ENCODE data around the gene TBC1D12.
"Not testable (repeated sequence)": the region's sequence is repeated elsewhere in the genome, so short reads cannot be mapped to it uniquely, and the experiment has no call there.

The TBC1D12 gene

DNA sequence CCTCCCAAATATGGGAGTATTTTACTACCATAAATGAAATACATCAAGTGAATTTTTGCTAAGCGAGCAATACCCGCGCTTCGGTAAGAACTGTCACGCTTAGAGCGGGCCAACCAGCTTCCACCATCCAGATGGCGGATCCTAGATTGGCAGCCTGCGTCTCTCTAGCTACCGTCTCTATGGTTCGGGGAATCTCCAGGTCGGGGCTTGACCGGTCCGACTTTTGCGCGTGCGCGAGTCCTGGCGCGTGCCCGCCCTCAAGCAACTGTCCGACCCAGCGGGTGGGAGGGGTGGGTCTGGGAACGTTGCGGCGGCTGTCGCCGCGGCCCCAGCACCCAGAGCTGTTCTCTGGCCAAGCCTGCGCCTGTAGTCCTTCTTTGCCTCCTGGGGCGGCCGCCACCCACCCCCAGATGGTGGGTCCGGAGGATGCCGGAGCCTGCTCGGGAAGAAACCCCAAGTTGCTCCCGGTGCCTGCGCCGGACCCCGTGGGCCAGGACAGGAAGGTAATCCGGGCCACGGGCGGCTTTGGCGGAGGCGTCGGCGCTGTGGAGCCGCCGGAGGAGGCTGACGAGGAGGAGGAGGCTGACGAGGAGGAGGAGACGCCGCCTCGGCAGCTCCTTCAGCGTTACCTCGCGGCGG is at the start of gene TBC1D12:
Gene TBC1D12 (plus strand): TSS at position 338 of the 639 bp plus-strand sequence. CDS start 73 bp downstream, at position 411.
- DNase-seq, result no peak

DNA sequence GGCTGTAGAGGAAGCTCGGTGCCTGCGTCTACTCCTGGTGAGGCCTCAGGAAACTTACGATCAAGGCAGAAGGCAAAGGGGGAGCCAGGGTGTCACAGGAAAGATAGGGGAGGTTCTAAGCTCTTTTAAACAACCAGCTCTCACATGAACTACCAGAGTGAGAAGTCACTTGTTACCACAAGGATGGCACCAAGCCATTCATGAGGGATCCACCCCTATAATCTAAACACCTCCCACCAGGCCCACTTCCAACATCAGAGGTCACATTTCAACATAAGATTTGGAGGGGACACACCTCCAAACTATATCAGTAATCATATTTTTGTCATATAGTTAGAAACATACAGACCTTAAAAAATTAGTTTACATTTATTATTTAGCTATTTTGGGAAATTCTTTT is 49.0 kb upstream of the TBC1D12 start:
- no peak for DNase-seq

GRCh38 chr10:94355841-94356240 is 46.5 kb upstream of the TBC1D12 start:
- DNase-seq, result no peak

DNA sequence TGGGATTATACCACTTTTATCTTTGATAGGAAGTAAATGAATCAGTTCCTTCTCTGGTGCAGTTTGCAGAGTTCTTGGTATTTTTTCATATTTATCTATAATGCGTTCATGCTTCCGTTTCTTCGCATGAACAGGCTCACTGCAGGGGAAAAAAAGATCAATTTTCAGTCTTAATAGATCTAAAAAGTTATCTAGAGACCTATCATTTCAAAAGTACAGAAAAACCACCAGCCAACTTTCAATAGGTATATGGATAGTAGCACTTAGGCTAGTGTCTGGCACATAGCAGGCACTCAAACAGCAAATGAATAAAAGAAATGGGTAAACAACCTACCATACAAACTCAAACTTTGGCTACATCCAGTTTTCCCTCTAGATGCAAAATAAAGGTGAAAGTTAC is 45.1 kb upstream of the TBC1D12 start:
- no peak for DNase-seq

DNA sequence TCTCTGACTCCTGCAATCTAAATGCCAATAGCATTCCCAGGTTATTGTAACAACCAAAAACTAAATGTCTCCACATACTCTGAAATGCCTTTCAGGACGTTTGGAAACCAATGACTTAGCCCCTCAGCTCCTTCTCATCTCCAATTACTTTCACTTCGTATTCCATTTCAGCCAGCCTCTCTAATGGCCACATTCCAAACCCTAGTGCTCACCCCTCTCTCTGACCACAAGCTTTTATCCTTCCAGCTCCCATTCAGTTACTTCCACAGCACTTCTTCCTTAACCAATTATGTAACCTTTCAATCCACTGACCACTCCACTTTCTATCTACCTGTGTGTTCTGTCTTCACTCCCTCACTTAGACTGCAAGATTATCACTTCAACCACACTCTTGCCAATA is 43.9 kb upstream of the TBC1D12 start:
- no peak for DNase-seq

DNA sequence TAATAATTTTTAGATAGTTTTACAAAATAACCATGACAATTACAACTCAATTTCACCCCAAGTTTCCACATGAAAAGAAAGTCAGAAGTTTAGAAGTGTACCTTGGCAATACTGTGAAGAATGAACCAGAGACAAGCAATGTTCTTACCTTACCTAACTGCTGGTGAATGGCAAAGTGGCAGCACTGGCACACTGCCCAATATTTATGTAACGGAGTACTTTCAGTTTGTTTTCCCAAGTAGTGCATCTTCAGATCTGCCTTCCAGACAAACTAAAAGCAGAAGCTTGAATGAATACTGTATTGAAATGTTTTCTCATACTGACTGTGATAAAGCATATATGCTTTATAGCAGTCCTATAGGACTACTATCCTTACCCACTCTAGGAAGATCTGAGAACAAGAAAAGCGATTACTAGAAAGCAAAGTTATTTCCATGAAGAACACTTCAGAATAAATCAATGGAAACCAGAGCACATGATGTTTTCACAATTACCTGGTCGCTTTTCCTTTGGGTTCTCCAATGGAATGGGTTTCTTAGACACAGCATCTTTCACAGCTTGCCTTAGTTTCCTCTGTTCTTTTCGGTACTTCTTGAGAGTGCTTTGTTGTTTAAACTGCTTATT is 41.1 kb upstream of the TBC1D12 start:
- no peak for DNase-seq

DNA sequence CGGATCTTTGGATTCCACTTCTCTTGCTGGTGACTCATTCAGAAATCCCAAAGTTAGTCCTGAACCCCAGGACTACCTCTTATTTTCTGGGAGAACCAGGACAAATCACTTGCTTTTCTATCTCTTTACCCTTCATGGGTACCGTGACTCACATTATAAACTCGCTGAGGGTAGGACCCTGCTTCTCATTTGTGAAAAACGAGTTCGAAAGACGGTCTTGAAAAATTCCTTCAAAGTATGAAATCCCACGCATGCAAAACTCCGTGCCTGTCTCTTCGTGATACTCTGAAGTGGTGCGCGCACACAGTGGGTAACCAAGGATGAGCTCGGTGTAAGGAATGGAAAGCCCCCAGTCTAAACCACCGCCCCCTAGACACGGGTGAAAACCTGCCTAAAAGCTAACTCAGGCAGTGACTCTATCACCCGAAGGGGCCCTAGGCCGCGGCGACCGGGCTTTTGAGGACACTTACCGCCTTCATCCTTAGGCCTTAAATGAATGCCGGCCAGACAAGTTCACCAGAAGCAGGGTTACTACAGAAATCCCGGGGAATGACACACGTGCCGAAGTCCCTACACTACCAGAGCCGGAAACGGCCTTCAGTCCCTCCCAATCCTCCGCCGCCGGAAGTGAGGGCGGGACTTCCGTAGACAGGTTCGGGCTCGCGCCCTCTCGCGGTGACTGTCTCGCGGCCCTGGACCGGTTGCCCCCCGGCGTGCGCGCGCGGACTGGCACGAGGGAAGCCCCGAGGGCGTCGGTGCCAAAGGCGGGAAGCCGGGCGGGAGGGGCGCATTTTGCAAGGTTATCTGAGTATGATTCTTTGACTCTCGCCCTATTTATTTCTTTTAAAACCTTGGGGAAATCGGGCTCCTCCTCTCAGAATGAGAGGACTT is 39.7 kb upstream of the TBC1D12 start, which contains the start of gene NOC3L:
Gene NOC3L (minus strand): TSS at position 580 of the 891 bp plus-strand sequence. CDS start 101 bp downstream, at position 479.
- DNase-seq, result peak; percentile 90 to 97 (median 95)

DNA sequence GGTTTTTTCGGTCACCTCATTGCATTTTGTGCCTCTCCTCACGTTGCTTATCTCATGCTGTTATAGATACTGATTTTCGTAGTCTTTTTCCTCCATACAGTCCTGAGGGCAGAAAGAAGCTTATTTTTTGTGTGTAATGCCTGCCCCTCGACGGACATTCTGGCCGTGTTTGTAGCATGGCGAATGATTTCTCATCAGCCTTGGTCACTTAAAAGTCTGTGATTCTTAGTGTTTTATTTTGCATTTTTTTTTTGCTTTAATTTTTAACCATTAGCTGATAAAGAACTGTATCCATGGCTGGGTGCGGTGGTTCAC is 39.1 kb upstream of the TBC1D12 start:
- no peak for DNase-seq

GRCh38 chr10:94364482-94364881 is 37.9 kb upstream of the TBC1D12 start:
- DNase-seq, result no peak

DNA sequence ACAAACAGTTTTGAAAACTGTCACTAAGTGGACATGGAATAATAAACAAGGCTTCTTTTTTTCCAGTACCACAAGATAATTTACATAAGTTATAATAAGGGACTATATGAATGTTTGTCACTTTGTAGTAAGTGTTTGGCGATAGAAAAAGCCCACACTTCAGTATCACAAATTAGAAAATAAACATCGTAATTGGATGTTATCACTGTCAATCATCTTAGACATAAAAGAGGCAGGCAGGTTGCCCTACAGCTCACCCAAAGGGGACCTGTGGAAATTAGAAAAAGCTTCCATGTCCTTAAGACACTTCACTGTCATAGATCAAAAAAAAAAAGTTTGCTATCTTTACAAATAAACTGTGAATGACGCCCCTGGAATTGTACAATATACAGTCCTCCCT is 36.0 kb upstream of the TBC1D12 start:
- DNase-seq, result no peak

DNA sequence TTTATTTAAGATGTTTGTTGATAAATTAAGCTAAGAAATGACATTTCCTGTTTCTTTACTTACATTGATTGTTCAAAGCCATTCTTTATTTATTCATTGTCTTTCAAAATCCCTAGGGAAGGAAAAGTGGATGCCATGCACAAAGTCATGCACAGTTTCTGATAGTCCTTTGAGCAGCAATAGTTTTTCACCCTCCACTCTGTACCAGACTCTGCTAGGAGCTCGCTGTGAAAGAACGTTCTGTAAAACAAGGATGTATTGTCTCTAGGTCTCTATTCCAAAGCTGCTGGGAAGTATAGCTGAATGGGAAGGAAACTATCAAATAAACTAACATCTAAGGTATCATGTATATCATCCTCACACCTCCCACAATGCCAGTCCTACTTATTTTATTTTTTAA is 31.8 kb upstream of the TBC1D12 start:
- DNase-seq, result no peak

- DNase-seq, result no peak
Observed at GRCh38 chr10:94375374-94375773, 27.0 kb upstream of the TBC1D12 start.

DNA sequence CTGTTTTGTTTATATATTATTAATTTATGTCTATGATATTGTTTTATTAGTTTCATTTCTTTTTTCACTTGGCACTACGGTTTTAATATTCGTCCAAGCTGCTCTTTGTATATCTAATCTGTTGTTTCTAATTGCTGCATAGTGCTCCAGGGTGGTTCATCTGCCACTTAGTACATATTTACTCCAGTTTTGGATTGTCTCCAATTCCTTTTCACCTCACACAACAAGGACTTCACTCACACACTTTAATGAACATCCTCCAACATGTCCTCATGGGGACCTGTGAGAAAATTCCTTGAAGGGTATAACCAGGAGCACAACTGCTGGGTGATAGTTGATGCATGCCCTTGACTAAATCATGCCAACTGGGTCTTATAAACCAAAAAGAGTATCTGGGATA is 25.5 kb upstream of the TBC1D12 start:
- DNase-seq, result no peak

- DNase-seq, result no peak
Observed at GRCh38 chr10:94383530-94383929, 18.8 kb upstream of the TBC1D12 start.

DNA sequence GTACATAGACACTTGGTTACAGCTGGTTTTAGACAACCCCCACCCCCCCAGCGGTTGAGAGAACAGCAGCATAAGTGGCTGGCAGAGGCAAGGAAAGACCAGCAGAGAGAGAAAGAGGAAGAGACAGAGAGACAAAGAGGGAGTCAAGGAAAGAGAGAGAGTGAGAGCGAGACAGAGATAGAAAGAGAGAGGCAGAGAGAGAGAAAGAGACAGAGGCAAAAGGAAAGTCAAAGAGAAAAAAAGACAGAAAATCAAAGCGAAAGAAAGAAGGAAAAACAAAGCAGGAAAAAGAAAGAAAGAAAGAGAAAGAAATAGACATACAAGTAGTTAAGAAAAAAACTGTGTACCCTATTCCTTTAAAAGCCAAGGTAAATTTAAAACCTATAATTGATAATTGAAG is 16.6 kb upstream of the TBC1D12 start:
- not testable (repeated sequence) for DNase-seq

- DNase-seq, result not testable (repeated sequence)
Observed at GRCh38 chr10:94392117-94392516, 10.2 kb upstream of the TBC1D12 start.

DNA sequence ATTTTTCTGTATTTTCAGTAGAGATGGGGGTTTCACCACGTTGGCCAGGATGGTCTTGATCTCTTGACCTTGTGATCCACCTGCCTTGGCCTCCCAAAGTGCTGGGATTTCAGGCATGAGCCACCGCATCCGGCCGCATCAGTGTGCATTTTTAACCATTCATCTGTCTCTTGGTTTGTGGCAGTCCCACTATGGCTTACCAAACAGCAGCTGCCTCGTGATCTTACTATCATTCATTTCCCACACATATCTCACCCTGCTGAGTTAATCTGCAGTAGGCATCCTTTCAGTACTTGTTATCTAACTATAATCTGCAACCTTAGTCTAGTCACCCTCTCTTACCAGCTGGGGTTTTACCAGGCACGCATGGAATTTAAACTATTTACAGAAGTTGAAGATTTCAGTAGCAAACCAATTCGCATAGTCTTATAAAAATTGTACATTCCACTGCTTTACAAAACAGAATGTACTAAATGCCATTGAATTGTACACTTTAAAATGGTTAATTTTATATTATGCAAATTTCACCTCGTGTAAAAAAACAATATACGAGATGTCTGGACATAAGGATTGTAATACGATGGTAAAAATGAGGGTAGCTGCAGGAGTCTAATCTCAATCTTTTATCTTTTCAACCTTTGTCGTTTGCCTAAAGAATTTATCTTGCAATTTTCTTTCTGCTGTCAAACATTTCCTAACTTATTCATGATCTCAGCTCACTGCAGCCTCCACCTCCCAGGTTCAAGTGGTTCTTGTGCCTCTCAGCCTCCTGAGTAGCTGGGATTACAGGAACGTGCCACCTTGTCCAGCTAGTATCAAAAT is 4.6 kb upstream of the TBC1D12 start:
- DNase-seq, result no peak

GRCh38 chr10:94398762-94399161 is 3.6 kb upstream of the TBC1D12 start:
- DNase-seq, result no peak

DNA sequence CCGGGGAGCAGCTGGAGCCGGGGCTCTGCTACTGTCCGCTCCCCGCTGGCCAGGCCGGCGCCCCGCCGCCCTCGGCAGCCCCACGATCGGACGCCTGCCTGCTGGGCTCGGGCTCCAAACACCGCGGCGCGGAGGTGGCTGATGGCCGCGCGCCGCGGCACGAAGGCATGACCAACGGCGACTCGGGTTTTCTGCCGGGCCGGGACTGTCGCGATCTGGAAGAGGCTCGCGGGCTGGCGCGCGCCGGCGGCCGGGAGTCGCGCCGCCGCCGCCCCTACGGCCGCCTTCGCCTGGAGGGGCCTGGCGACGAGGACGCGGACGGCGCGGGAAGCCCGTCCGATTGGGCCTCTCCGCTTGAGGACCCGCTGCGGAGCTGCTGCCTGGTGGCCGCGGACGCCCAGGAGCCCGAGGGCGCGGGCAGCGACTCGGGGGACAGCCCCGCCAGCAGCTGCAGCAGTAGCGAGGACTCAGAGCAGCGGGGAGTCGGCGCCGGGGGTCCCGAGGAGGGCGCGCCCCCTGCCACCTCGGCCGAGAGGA is 570 bp downstream of the TBC1D12 start:
- no peak for DNase-seq

- no peak for DNase-seq
Observed at GRCh38 chr10:94403380-94404213, 1.3 kb downstream of the TBC1D12 start.

DNA sequence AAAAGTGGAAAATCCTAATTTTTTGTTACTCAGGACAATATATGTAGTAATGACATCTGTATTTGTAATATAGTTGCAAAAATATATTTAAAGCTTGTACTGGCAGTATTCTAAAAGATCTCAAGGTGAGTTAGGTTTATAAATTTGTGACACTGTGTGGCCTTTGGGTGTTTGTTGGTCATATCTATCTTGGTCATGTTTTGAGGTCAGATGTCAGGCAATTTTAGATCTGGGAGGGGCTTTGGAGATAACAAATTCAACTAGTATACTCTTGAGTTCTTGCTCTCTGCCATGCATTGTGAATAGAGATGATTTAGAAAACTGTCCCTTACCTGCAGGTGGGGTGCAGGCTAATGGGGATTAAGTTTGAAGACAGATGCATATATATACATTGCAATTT is 3.1 kb downstream of the TBC1D12 start:
- no peak for DNase-seq

- DNase-seq, result no peak
Observed at GRCh38 chr10:94407668-94408067, 5.3 kb downstream of the TBC1D12 start.
